ENCODE data around the gene COX6B2. TPM values are rescaled to one million over a fixed set of nuclear protein-coding genes. Genes with fewer than 3 reads are reported as not detected.
"Not testable (repeated sequence)": the region's sequence is repeated elsewhere in the genome, so short reads cannot be mapped to it uniquely, and the experiment has no call there.

Gene COX6B2
- total RNA-seq, 1 donor from 2014 or later = 0.25 TPM

DNA sequence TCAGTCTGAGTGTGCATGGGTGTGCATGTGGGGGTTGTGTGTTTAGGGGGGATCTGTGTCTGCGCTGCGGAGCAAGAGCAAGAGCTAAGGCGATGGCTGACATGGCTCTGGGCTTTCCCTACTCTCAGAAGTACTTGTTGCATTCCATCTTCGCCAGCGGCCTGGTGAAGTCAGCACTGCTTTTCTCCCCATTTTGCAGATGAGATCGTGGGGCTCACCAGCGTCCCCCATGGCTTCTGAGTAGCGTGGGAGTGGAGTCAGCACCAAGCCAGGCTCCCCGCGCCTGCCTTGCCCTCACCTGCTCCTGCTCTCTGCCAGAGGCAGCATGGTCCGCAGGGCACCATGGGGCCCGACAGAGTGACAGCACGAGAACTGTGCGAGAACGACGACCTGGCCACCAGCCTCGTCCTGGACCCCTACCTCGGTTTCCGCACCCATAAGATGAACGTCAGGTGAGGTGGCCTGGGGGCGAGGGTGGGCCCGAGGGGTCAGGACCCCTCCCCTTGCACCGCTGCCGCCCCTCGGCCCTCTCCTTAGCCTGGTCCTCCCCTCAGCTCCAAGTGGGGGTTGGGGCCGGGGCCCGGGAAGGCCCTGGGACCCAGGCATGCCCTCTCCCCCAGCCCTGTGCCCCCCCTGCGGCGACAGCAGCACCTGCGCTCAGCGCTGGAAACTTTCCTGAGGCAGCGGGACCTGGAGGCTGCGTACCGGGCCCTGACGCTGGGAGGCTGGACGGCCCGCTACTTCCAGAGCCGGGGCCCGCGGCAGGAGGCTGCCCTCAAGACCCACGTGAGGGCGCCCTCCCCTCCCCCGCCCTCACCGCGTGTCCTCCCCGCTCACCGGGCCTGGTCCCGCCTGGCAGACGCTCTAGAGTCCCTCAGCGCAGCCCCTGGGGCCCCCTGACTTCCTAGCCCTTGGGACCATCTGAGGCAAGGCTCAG lies 12.7 kb downstream of the COX6B2 start:
- DNase-seq (ENCODE audit: low read depth) = no peak

DNA sequence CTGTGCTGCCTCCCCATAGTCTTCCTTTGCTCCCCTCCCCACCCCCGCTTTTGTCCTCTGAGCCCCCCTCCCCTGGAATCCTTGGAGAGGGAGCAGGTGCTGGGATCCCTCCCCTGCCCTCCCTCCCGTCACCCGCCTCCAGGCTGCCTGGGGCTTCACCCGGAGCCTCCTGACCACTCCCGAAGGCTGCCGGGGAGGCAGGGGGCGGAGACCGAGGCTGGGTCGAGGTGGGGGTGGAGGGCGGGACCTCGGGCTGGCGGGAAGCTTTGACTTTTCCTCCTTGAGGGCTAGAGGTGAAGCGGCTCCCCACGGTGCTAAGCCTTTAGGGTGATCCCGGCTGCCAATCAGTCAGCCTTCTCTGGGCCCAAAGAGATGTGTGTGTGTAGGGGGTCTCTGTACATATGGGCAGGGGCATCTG lies 13.3 kb downstream of the COX6B2 start:
- DNase-seq (ENCODE audit: low read depth) = peak; percentile 37

DNA sequence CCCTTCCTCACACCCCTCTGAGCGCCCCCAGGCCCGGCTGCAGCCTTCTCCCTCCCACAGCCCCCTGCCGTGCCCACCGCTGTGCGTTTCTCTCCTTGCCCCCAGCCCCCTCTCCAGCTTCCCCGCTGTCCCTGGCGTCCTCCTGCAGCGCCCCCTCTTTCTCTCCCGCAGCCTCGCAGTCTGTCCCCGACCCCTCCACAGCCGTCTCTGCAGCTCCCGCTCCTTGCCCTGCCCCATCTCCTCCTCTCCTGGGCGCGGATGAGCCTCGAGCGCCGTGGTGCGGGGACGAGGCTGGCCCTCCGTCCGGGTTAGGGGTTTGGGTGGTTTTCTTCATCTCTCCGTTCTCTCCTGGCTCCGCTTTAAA lies 13.8 kb downstream of the COX6B2 start:
- DNase-seq (ENCODE audit: low read depth) = no peak

DNA sequence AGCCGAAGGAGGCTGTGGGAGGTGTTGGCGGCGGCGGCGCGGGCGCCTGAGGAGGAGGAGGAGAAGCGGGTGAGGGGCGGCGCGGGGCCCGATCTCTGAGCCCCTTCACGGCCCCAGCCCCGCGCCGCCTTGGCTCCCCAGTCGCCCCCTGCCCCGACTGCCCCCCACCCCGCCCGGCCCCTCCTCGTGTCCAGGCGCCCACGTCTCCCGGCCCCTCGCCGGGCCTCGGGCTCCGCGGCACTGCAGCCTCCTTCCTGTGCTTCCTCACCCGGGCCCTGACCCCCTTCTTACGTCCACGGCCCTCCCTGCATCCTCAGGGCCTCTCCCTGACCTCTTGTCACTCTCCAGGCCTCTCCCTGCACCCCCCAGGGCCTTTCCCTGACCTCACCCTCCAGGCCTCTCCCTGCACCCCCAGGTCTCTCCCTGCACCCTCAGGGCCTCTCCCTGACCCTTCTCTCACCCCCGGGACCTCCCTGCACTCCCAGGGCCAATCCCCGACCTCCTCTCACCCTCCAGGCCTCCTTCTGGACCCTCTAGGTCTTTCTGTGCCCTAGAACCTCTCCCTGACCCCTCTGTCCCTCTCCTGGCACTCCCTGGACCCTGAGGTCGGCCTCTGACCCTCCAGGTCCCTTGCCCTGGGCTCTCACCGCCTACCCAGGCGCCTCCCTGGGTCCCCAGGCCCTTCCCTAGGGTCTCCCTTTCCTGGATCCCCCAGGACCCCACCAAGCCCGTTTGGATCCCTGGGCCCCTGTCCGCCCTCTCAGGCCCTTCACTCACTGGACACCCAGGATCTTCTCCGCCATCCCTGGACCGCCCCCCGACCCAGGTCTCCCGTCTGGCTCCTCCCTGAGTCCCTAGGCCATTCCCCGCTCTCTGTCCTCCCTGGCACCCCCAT lies 14.4 kb downstream of the COX6B2 start:
- no peak for DNase-seq (ENCODE audit: low read depth)

DNA sequence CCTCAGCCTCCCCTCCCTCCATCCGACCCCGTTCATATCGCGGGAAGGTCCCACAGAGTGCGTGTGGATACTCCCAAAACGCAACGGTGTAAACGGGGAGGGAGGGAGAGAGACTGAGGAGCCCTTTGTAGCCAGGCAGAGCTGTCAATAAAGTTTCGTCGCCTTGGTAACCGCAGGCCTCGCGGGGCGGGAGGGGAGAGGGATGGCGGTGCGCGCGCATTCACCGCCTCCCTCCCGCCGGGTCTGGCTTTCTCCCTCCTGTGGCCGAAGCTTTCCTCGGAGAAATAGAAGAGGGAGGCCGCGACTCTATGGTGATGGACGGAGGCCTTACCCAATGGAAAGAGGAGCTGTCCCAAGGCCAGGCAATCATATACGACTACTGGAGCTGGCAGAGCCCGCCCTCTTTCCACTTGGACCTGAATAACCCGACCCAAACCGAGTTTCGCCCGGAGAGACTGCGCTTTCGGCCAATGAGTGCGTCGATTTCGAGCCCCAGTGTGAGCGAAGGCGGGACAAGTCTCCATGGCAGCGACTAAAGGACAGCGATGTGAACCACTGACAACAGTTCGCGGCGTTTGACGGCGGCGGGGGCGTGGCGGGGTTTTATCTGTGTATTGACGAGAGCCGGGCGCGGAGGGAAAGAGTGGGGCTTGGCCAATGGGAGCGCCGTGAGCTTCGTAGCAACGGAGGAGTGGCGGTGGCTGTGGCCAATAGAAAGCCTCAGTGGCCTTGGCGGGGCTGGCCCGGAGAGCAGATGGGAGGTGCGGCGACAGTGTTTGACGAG lies 15.2 kb downstream of the COX6B2 start, which contains the start of gene KMT5C:
TSS of gene KMT5C (plus strand) at position 772 of the 784 bp plus-strand sequence. CDS start 2,061 bp downstream, outside the sequence.
- DNase-seq (ENCODE audit: low read depth) = peak; percentile 100

DNA sequence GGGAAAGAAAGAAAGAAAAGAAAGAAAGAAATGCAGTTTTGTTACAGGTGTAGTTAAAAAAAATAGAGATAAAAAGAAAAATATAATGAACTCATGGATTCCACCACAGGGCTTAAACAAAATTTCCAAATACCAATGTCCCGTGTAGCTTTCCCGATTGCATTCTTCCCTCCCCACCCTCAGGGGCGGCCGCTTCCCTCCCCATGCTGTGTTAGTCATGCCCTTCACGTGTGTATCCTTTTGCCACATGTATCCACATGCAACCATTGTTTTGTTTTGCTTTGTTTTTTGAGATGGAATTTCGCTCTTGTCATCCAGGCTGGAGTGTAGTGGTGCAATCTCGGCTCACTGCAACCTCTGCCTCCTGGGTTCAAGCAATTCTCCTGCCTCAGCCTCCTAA lies 18.4 kb downstream of the COX6B2 start:
- DNase-seq (ENCODE audit: low read depth) = no peak

DNA sequence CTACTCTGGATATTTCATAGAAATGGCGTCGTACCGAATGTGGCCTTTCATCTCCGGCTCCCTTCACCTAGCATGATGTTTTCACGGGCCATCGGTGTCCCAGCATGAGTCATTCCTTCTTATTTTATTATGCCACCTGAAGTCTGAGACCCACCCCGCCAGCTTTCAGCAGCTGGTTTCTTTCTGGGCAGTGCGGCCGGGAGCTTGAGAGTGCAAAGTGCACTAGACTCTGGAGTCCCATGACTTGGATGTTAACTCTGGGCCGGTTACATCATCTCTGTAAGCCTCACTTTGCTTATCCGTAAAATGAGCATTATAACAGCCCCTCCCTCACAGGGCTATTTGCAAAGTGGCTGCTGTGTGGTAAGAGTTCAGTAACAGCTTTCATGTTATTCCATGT lies 20.6 kb downstream of the COX6B2 start:
- peak; percentile 51 for DNase-seq (ENCODE audit: low read depth)

DNA sequence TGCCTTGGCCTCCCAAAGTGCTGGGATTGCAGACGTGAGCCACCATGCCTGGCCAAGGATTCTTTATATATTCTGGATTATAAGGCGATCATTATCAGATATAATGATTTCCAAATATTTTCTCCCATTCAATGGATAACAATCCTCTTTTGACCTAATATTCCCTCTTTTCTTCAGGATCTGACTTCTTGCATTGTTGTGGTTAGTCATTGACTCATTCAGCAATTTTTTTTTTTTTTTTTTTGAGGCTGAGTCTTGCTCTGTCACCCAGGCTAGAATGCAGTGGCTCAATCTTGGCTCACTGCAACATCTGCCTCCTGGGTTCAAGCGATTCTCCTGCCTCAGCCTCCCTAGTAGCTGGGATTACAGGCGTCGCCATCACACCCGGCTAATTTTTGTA lies 24.7 kb downstream of the COX6B2 start:
- peak; percentile 49 for DNase-seq (ENCODE audit: low read depth)

DNA sequence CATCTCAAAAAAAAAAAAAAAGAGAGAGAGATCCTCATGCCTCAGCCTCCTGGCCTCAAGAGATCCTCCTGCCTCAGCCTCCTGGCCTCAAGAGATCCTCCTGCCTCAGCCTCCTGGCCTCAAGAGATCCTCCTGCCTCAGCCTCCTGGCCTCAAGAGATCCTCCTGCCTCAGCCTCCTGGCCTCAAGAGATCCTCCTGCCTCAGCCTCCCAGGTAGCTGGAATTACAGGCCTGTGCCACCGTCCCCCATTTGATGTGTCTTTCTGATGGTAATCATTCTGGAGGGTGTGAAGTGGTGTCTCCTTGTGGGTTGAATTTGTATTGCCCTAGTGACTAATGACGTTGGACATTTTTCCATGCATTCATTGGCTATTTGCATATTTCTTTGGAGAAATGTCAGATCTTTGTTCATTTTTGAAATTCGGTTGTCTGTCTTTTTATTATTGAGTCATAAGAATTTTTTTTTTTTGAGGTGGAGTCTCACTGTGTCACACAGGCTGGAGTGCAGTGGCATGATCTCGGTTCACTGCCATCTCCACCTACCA lies 25.7 kb downstream of the COX6B2 start:
- DNase-seq (ENCODE audit: low read depth) = not testable (repeated sequence)

DNA sequence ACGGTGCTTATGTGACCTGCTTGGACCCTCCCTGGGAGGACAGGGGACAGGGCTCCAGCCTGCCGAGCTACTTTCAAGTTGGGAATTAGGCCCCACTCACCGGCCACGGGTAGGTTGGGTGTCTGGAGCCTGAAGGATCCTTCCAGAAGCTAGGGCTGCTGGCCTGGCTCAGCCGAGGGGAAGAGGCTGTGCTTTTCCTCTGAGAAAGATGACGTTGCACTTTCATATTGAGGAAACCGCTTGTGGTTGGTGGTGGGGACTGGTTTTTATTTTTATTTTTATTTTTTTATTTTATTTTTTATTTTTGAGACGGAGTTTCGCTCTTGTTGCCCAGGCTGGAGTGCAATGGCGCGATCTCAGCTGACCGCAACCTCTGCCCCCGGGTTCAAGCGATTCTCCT lies 29.3 kb downstream of the COX6B2 start, which contains the start of gene TMEM150B:
TSS of gene TMEM150B (minus strand) at position 170 of the 400 bp plus-strand sequence. CDS start 4,305 bp downstream, outside the sequence.
- no peak for DNase-seq (ENCODE audit: low read depth)

DNA sequence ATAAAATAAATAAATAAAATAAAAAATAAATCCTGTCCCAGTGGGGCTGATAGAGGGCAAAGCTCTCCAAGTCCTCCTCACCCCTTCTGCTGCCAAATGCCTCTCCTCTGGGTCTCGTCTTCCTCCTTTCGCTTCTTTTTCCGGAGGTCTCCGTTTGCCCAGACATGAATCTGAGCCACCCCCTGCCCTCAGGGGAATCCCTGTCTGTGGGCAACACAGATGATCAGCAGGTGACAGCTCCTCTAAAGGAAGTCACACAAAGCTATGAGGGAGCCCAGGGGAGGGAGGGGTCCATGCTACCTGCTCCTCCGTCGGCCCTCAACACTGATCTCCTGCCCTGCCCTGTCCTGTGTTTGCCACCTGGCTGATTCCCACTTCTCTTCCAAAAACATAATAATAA lies 29.9 kb downstream of the COX6B2 start:
- DNase-seq (ENCODE audit: low read depth) = no peak

DNA sequence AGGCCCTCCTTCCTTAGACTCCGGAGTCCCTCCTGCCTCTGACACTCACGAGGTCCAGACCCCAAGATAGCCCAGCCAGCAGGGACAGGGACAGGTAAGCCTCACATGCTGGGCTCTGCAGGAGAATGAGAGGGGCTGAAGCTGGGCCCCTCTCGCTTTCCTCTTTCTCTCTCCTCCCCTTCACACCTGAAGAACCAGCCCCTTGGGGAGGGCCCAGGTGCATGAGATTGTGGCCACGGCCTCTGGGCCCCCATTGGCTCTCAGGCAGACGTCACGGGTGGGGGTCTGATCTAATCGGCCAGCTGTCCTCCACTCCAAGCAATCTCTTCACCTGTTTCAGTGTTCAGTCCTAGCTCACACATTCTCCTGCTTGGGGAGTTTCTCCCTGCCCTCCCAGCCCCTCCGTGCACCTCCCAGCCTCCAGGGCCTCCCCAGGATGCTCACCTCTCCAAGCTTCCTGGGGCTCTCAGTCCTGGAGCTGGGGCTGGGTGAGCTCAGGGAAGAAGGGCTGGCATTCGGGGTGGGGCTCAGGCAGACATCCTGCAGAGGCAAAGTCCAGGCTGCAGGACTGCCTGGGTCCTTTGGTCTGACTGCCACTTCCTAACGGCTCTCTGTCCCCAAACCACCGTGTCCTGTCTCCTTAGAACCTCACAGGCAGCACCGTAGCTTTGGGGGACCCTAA lies 32.2 kb downstream of the COX6B2 start:
- DNase-seq (ENCODE audit: low read depth) = no peak

DNA sequence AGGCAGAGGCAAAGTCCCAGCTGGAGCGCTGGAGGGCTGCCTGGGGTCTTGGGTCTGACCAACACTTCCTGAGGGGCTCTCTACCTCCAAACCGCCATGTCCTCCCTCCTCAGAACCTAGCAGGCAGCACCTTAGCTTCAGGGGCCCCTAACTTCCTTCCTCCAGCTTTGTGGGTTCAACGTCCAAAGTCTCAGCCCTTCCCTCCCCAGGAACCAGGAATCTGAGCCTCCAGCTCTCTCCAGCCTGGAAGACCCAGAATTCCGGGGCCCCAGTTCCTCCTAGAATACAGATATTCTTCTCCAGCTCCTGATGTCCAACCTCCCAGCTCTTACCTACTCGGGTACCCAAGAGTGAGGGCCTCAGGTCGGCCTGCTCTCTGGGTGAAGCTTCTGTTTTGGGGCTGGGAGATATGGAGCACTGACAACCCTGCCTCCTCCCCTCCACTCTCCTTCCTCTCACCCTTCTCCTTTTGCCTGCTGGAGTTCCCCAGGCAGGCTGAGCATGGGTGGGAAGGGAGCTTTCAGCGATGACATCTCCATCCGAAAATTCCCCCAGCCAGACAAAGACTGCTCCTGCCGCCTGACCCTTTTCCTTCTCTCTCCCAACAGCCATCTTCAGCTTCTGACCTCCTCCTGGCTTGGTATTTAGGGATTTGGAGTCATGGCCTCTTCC lies 32.9 kb downstream of the COX6B2 start:
- no peak for DNase-seq (ENCODE audit: low read depth)

DNA sequence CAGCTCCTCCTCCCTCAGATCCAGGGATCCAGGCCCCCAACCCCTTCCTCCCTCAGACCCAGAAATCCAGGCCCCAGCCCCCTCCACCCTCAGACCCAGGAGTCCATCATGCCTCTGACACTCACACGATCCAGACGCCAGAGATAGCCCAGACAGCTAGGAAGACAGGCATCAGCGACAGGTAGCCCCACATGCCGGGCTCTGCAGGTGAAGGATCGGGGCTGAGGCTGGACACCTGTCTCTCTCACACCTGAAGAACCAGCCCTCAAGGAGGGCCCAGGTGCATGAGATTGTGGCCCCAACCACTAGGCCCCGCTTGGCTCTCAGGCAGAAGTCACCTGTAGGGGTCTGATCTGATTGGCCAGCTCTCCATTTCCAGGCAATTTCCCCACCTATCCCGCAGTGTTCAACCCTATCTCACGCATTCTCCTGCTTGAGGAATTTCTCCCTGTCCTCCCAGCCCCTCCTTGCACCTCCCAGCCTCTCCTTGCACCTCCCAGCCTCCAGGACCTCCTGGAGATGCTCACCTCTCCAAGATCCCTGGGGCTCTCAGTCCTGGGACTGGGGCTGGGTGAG lies 33.6 kb downstream of the COX6B2 start:
- DNase-seq (ENCODE audit: low read depth) = no peak

DNA sequence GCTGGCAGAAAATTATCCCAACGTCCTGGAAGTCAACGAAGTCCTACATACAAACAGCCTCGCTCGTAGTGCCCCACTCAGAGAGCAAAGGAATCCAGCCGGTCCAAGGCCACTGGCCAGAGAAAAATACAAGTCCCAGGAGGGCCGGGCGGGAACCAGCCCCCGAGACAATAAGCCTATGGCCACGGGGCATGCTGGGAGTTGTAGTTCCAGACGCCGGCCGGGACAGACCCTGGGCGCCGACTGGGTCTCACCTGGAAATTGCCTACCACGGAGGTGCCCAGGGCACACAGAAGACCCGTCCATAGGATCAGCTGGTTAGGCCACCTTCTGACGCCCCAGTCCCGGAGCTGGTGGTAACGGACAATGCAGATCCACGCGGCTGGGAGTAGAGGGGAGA lies 34.7 kb downstream of the COX6B2 start:
- no peak for DNase-seq (ENCODE audit: low read depth)

DNA sequence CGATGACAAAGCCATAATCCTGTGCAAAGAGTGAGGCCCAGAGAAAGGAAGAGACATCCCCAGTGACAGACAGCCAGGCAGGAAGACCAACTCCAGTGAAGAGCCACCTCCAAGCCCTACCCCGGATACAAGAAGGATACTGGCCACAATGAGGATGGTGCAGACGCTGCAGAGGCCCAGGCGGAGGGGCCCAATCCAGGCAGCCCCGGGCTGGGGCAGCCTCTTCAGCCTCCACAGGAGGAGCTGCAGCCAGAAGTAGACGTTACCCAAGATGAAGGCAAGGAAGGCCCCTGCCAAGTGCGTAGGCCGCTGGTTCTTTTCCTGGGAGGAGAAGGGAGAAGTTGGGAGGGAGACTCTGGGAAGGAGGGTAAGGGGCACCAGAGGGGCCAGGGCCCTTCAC lies 37.9 kb downstream of the COX6B2 start:
- no peak for DNase-seq (ENCODE audit: low read depth)

DNA sequence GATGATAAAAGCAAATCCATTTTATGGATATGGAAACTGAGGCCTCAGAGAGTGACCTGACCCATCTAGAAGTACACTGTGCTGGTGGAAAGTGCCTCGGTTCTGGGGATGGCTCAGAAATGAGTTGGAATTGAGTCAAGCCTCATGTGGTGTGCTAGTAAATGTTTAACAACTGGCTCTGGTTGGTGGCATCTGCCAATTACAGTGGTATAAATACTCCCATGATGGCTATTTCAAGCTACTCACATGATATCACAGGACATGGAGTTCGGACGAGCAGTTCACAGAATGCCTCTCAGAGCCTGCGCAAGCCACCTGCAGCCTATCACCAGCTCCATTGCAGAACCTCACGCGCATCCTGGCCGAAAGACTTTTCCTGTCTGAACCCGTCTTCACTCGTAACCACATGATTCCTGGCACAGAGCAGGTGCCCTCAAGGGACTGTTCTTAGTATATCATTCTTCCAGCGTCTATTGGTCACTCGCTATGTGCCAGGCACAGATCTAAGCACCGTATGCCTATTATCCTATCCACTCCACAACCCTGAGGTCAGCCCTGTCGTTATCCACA lies 38.5 kb downstream of the COX6B2 start:
- no peak for DNase-seq (ENCODE audit: low read depth)

DNA sequence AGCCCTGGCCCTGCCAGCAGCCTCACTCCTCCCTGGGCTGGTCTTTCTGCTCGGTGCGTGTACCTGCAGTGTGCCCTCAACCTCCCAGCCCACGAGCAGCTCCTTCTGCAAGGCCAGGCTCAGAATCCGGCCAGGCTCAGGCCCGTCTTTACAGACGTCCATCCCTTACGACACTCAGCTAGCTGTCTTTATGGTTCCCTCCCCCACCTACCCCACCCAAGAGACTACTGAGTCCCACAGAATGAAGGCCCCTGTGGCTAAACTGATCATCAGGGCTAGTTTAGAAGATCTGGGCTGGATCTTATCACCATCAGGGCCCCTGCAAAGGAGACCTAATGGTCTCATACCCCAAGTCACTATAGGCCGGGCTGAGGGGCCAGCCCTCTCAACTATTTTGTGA lies 40.1 kb downstream of the COX6B2 start:
- DNase-seq (ENCODE audit: low read depth) = no peak

Data from renal cortical epithelial cell (primary cell).